HG03442 (cell line): ENCODE results near the gene BICD2.
"Not testable (repeated sequence)": the region's sequence is repeated elsewhere in the genome, so short reads cannot be mapped to it uniquely, and the experiment has no call there.

Source experiments
- ATAC-seq: cut with Tn5 transposase; IDR thresholded peaks from one replicate; pipeline ENCODE4 v1.9.1; 2021; ENCODE audit warnings: mild to moderate bottlenecking, moderate library complexity; ENCODE audit not compliant: unreplicated experiment

The BICD2 gene

GRCh38 chr9:92764381-92764987, at the start of gene BICD2:
TSS of gene BICD2 (minus strand) at chr9:92764833. CDS start at chr9:92764744, 89 bp downstream.
- ATAC-seq = peak; percentile 0

- ATAC-seq = not testable (repeated sequence)
These were observed 45.1 kb upstream of the BICD2 start for GRCh38 chr9:92809629-92810326.

GRCh38 chr9:92808726-92809451, 44.3 kb upstream of the BICD2 start:
- no peak for ATAC-seq

- ATAC-seq = no peak
These were observed 43.4 kb upstream of the BICD2 start for GRCh38 chr9:92807757-92808725.

- ATAC-seq = no peak
These were observed 42.6 kb upstream of the BICD2 start for GRCh38 chr9:92807031-92807756.

- ATAC-seq = no peak
These were observed 40.1 kb upstream of the BICD2 start for GRCh38 chr9:92804727-92805126.

GRCh38 chr9:92798358-92798757, 33.7 kb upstream of the BICD2 start:
- ATAC-seq = no peak

GRCh38 chr9:92796337-92796804, 31.7 kb upstream of the BICD2 start:
- not testable (repeated sequence) for ATAC-seq

GRCh38 chr9:92795598-92796336, 31.1 kb upstream of the BICD2 start:
- ATAC-seq = no peak

GRCh38 chr9:92795000-92795399, 30.4 kb upstream of the BICD2 start:
- ATAC-seq = no peak

GRCh38 chr9:92794426-92794825, 29.8 kb upstream of the BICD2 start:
- no peak for ATAC-seq

- peak; percentile 43 for ATAC-seq
These were observed 26.2 kb upstream of the BICD2 start for GRCh38 chr9:92790542-92791527.

GRCh38 chr9:92786298-92786697, 21.7 kb upstream of the BICD2 start:
- ATAC-seq = no peak

GRCh38 chr9:92781899-92782298, 17.3 kb upstream of the BICD2 start:
- no peak for ATAC-seq

GRCh38 chr9:92780206-92780605, 15.6 kb upstream of the BICD2 start:
- ATAC-seq = no peak

- ATAC-seq = no peak
These were observed 10.8 kb upstream of the BICD2 start for GRCh38 chr9:92775466-92775865.

GRCh38 chr9:92774274-92774673, 9.6 kb upstream of the BICD2 start:
- no peak for ATAC-seq

- ATAC-seq = no peak
These were observed 9.2 kb upstream of the BICD2 start for GRCh38 chr9:92773810-92774209.
